HL-60/S4 (cell line): Measurements from ENCODE around the gene S100A6.

Source experiments
- in situ Hi-C: fragments of 300-500 bp; cut with MboI; formaldehyde crosslinking; loops from 2 replicates; pipeline ENCODE4 v1.14.3; 2022; ENCODE audit warnings: low sequenced_read_pairs

Gene S100A6

DNA sequence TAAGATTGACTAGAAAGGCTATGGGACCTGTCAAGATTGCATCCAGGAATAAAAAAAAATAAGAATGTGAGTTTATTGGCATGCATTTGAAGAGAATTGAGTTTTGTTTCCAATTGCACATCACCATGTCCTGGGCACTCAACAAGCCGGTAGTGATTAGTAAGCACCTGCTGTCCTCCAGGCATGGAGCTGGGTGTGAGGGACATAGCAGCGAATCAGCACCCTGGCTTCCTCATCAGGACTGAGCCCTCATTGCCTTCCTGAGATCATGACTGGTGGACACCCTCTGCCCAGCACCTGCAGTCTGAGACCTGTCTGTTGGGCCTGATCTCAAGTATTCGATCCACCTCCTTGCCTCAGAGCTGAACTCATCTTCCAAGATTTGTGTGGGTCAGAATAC, 26.8 kb downstream of the S100A6 start:
- in situ Hi-C loops, result loop anchor here (10.0 kb wide), 1 partner anchor 226 kb away; no protein-coding TSS in a partner anchor

DNA sequence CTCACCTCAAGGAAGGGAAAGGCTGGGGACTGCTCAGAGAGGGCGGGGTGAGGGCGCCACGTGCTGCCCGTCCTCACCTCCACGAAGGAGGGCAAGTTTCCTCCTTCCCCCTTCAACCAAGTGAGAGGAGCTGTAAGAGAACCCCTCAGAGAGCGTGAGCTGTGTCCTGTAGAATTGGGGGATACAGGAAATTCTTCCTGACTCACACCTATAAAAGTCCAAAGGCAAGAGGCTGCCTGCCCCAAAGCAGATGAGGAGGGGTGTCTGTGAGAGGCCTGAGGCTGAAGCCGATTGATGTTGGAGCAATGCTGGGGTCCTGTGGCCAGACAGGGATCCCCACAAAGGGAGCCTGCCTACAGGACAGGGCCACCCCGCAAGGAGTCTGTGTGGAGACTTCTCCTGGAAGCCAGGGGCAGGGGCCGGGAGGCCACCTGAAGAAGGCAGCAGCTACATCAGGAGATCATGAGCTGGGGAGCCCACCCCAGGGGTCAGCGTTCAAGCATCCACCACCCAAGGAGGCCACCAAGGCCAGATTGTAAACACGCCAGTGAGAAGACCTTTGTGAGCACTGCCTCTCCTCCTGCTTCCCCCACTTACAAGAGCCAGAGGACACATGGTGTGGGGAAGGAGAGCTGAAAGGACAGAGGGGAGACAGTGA, 27.7 kb downstream of the S100A6 start:
- in situ Hi-C loops, result loop anchor here (10.0 kb wide), 1 partner anchor 227 kb away; no protein-coding TSS in a partner anchor

DNA sequence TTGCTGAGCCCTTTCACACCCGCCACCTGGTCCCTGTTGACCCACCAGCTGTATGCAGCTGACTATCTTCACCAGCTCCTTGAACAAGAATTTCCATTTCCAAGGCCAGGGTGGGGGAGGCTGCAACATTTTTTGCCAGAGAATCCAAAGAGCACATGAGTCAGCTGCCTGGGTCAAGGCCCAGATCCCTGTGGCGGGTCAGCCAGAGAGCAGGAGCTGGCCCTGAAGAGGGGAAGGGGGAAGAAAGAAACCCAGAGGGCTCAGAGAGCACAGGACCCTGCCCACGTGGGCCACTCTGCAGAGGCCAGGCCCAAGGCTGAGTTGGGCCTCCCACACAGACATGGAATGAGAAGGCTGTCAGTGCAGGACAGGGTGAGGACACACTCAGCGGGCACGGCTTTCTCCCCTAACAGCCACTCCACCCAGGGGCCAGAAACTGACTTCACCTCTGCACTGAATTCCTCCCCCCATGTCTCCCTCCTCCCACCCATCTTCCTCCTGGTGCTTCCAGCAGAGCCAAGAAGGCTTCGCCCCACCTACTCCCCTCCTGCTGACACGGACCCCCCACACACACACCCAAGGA, 28.9 kb downstream of the S100A6 start:
- in situ Hi-C loops, result loop anchor here (10.0 kb wide), 1 partner anchor 228 kb away; no protein-coding TSS in a partner anchor

DNA sequence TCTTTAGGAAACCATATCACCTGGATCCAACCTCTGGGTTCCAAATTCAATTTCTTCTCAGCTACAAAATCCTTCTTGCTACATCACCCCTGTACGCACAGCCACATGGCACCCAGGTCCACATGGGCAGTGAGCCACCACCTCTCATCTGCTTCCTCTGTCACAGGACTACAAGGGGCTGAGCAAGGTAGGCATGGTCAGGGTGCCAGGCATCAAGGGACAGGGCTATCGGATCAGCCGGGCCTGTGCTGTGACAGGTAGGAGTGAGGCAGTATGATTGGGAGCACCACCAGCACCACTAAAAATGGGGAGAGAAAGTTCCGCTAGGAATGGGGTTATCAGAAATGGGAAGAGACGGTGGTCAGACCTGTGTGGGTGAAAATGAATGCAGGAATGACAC, 29.4 kb downstream of the S100A6 start:
- in situ Hi-C loops, result loop anchor here (10.0 kb wide), 1 partner anchor 228 kb away; no protein-coding TSS in a partner anchor

DNA sequence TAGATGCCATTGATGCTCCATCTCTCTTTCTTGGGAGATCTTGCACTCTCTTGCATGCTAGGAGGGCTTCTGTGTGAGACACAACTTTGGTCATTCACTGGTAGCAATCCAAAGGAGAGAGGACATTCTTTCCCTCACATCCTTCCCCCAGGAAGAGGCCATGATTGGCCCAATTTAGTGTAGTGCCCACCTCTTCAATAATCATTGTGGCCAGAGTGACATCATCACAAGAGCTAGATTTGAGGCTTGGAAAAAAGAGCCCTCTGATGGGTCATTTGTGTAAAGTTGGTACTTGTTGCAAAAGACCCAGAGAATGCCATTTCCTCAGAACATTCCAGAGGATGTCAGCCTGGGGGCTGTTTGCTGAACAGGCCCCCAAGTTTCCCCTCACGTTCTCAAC, 30.2 kb downstream of the S100A6 start:
- in situ Hi-C loops, result loop anchor here (10.0 kb wide), 1 partner anchor 229 kb away; no protein-coding TSS in a partner anchor

DNA sequence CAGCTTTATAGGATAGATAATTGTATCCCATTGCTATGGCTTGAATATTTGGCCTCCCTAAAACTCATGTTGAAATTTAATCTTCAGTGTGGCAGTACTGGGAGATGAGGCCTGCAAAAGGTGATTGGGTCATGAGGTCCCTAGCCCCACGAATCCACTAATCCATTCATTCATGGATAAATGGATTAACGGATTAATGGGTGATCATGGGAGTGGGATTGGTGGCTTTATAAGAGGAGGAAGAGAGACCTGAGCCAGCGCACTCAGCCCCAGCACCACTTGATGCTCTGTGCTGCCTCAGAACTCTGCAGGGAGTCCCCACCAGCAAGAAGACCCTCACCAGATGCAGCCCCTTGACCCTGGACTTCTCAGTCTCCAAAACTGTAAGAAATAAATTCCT, 32.0 kb downstream of the S100A6 start:
- in situ Hi-C loops, result loop anchor here (10.0 kb wide), 1 partner anchor 231 kb away; no protein-coding TSS in a partner anchor

DNA sequence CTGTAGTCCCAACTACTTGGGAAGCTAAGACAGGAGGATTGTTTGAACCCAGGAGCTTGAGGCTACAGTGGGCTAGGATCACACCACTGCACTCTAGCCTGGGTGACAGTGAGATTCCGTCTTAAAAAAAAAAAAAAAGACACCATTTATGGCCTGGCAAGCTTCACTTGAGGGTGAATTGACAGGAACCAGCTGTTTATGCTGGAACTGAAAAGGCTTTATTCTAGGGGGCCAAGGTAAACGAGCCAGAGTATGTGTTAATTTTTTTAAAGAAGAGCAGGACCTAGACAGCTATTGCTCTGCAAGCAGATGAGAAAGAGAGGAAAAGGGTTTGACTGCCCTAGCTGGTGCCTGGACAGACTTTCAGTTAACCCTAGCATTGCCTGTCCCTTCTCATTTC, 37.0 kb downstream of the S100A6 start:
- in situ Hi-C loops, result loop anchor here (5.0 kb wide), 1 partner anchor 146 kb away; no protein-coding TSS in a partner anchor

DNA sequence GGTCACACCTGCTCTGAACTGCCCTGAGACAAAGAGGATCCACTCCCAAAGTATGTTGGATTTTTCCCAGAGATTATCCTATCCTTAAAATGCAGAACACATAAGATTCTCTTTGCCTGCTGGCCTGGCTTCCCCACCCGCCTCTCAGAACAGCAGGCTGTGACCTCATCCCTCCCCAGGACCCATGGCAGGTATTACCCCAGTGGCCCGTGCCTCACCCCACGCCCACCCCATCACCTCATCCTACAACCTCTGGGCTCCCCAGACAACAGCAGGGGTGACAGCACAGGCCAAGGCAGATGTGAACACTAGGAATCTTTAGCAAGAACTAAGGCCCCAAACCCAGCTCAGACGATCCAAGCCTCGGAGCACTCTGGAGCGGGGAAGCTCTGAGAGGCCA, 40.3 kb downstream of the S100A6 start:
- in situ Hi-C loops, result loop anchor here (5.0 kb wide), 1 partner anchor 143 kb away; no protein-coding TSS in a partner anchor

DNA sequence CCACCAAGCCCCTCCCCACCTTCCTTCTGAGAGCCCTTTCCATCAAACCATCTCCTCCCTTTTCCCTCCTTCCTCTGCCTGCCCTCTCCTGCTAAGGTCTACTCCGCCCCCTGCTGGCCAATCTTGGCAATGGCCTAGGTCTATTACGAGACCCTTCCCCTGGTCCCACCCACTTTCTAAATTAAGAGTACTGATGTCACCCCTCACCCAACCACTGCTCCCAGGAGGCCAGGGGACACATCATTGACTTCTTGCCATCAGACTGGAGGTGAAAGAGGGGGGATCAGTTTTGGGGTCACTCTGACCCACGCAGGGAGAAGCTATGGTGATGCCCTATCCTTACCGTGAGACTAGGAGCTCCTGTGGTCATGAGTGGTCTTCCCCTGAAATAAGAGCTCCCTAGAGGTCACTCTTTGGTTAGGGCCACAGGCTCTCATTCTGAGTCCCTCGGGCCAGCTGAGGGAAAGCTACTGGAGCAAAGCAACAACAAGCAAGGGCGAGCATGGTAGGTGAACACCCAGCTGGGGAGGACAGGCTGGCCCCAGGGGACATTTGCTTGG, 40.7 kb downstream of the S100A6 start:
- in situ Hi-C loops, result loop anchor here (5.0 kb wide), 1 partner anchor 143 kb away; no protein-coding TSS in a partner anchor

DNA sequence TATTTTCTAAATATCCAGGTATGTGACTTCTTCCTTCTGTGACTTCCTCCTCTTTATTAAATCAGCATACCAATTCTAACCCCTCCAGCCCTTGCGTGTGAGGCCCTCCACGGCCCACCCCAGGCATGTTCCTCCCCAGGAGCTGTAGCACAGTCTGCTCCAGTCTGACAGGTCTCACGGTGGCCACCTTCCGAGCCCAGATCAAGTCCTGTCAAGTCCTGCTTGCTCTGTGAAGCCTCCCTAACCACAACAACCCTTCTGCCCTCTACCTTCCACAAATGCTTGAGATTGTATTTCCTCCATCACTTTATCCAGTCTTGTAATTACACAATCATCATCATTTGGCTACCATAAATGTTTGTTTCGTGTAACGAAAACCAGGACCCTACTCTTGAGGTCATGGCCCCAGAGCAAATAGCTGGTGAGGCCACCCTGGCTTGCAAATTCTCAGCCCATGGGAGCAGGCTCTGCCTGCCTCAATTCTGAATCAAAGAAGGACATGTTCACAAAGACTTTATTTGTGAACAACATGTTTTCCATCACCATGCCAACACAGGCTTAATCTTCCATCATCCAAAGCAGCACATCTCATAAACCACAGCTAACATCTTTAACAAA, 42.3 kb downstream of the S100A6 start:
- in situ Hi-C loops, result no loop called here

DNA sequence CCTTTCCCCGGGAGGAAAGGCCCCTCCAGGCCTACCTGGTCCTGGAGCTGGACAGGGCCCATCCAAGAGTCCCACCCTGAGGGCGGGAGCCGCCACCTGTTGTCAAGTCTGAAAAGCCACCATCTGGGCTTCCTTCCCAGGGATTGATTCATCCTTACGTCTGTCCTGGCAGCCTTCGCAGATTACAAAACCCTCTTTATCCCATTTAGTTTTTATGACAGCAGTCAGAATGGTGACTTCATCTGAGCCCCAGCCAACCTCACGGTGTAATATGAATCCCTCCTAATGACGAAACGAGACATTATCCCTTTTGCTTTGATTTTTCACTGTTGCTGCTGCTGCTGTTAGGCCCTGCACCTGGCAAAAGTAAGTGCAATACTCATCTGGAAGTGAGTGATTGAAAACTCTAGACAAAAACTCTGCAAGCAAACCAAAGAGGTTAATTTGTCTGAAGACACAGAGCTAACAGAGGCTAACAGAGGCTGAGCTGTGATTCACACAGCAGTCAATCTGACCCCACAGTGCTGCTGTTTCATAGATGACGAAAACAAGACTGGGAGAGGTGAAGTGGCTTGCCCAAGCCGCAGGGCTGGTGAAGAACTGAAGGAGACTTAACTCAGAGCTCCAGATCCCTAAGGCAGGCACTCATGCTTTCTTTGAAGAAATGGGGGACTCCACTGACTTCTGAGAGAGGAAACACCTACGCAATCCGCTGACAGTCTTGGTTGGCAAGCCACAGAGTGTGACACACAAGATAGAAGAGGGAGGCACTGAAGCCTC, 45.3 kb downstream of the S100A6 start:
- in situ Hi-C loops, result no loop called here

DNA sequence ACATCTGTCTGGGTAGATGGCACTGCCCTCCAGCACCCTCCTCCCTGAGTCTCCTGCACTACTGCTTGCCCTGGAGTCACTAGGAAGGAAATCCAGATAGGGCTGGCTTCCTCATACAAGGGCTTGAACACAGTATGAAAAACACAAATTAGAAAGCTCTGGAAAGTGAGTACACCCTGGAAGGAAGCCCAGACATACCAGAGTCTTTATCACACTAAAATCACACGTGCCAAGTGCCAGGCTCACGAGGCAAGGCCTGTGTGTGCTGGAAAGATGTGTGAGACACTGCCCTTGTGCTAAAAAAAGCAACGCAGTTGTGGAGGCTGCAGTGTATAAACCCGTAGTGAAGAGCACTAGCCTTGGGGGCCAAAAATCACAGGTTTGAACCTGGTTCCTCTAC, 47.1 kb downstream of the S100A6 start:
- in situ Hi-C loops, result no loop called here

DNA sequence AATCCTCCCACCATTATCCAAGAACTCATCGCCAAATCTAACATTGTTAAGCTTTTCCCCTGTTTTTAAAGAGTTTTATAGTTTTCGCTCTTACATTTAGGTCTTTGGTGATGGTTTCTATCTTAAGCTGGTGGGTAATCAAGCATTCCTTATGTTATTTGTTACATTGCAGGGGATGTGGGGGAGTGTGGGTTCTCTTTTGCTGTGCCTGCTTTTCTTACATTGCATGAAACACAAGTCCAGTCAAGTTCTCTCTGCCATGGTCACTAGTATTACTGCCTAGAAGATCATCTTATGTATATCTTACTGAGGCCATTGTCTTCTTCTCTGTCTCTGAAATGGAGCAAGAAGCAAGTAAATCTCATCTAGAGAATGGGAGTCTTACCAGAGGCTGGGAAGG, 48.1 kb downstream of the S100A6 start:
- in situ Hi-C loops, result no loop called here

DNA sequence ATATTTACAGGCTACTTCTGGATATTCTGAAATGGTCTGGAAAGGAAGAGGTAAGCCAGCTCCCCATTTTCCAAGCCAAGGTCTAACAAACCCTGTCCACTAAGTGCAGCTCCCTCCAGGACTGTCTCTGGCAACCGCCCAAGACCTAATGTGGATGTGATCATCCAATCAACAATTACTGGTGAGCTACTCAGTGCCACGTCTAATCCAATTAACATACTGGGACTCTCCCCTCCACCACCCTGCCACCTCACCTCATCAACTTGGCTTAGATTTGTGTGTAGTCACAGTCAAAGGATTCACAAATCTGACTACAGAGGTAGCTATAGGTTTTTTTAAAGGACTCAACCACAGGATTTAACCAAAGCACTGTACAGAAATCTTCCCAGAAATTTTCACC, 49.9 kb downstream of the S100A6 start:
- in situ Hi-C loops, result no loop called here
